ENCODE results near the gene MAP3K7. TPM values are rescaled to one million over a fixed set of nuclear protein-coding genes. Genes with fewer than 3 reads are reported as not detected.

Gene MAP3K7
- total RNA-seq, 3 donors from 2014 or later = 15.4 to 17.4 (median 17.0) TPM

- Mint-ChIP-seq H3K36me3 (ENCODE audit: insufficient read depth) (peaks cover 35% of the 10 kb centered on the region), H3K4me1 (ENCODE audit: low read depth) (peaks cover 6% of the 10 kb centered on the region), H3K27me3 (ENCODE audit: low read depth) (no peaks in the 10 kb centered on the region), H3K4me3 (no peak overlapping the region), H3K9me3 (no peaks in the 10 kb centered on the region)
- ATAC-seq (no peak), DNase-seq (no peak)
Measured at GRCh38 chr6:90557006-90557405, 29.9 kb downstream of the MAP3K7 start.

- Mint-ChIP-seq H3K9me3 (no peaks in the 10 kb centered on the region), H3K4me1 (ENCODE audit: low read depth) (peaks cover 3% of the 10 kb centered on the region), H3K4me3 (no peak overlapping the region), H3K36me3 (ENCODE audit: insufficient read depth) (peaks cover 58% of the 10 kb centered on the region), H3K27me3 (ENCODE audit: low read depth) (no peaks in the 10 kb centered on the region)
- ATAC-seq (no peak), DNase-seq (no peak)
Measured at GRCh38 chr6:90547991-90548390, 38.9 kb downstream of the MAP3K7 start.

GRCh38 chr6:90547079-90547478 lies 39.8 kb downstream of the MAP3K7 start:
- peaks cover 56% of the 10 kb centered on the region for H3K36me3 Mint-ChIP-seq (ENCODE audit: insufficient read depth)
- no peak overlapping the region for H3K4me3 Mint-ChIP-seq
- no peaks in the 10 kb centered on the region for H3K9me3 Mint-ChIP-seq
- no peaks in the 10 kb centered on the region for H3K27me3 Mint-ChIP-seq (ENCODE audit: low read depth)
- DNase-seq (no peak), ATAC-seq (no peak)
- H3K4me1 Mint-ChIP-seq (ENCODE audit: low read depth) = peaks cover 3% of the 10 kb centered on the region

GRCh38 chr6:90545448-90545847 lies 41.4 kb downstream of the MAP3K7 start:
- H3K27me3 Mint-ChIP-seq (ENCODE audit: low read depth) = no peaks in the 10 kb centered on the region
- no peak for DNase-seq
- H3K4me1 Mint-ChIP-seq (ENCODE audit: low read depth) = peaks cover 3% of the 10 kb centered on the region
- peaks cover 51% of the 10 kb centered on the region for H3K36me3 Mint-ChIP-seq (ENCODE audit: insufficient read depth)
- peak in 1 of 2 donors; percentile 55 for ATAC-seq
- H3K4me3 Mint-ChIP-seq = no peak overlapping the region
- no peaks in the 10 kb centered on the region for H3K9me3 Mint-ChIP-seq

GRCh38 chr6:90544741-90545140 lies 42.1 kb downstream of the MAP3K7 start:
- DNase-seq (no peak), ATAC-seq (no peak)
- Mint-ChIP-seq H3K9me3 (no peaks in the 10 kb centered on the region), H3K27me3 (ENCODE audit: low read depth) (no peaks in the 10 kb centered on the region), H3K4me3 (no peak overlapping the region), H3K4me1 (ENCODE audit: low read depth) (peaks cover 3% of the 10 kb centered on the region), H3K36me3 (ENCODE audit: insufficient read depth) (peaks cover 51% of the 10 kb centered on the region)

- Mint-ChIP-seq H3K4me1 (ENCODE audit: low read depth) (peaks cover 3% of the 10 kb centered on the region), H3K27me3 (ENCODE audit: low read depth) (no peaks in the 10 kb centered on the region)
Measured at GRCh38 chr6:90544081-90544480, 42.8 kb downstream of the MAP3K7 start.

GRCh38 chr6:90541221-90541620 lies 45.7 kb downstream of the MAP3K7 start:
- Mint-ChIP-seq H3K9me3 (no peaks in the 10 kb centered on the region), H3K4me3 (no peak overlapping the region), H3K4me1 (ENCODE audit: low read depth) (peaks cover 6% of the 10 kb centered on the region), H3K36me3 (ENCODE audit: insufficient read depth) (peaks cover 34% of the 10 kb centered on the region), H3K27me3 (ENCODE audit: low read depth) (no peaks in the 10 kb centered on the region)
- DNase-seq (no peak), ATAC-seq (no peak)

More at GRCh38 chr6:90544081-90544480, 42.8 kb downstream of the MAP3K7 start:
- ATAC-seq (no peak), DNase-seq (no peak)
- no peak overlapping the region for H3K4me3 Mint-ChIP-seq
- peaks cover 47% of the 10 kb centered on the region for H3K36me3 Mint-ChIP-seq (ENCODE audit: insufficient read depth)
- no peaks in the 10 kb centered on the region for H3K9me3 Mint-ChIP-seq

- no peak for DNase-seq
- no peaks in the 10 kb centered on the region for H3K27me3 Mint-ChIP-seq (ENCODE audit: low read depth)
Measured at GRCh38 chr6:90538278-90539046, 48.4 kb downstream of the MAP3K7 start.

GRCh38 chr6:90537723-90538258 lies 49.1 kb downstream of the MAP3K7 start:
- Mint-ChIP-seq H3K27me3 (ENCODE audit: low read depth) (no peaks in the 10 kb centered on the region), H3K4me1 (ENCODE audit: low read depth) (peaks cover 6% of the 10 kb centered on the region)

More at GRCh38 chr6:90538278-90539046, 48.4 kb downstream of the MAP3K7 start:
- ATAC-seq = no peak
- H3K4me1 Mint-ChIP-seq (ENCODE audit: low read depth) = peaks cover 3% of the 10 kb centered on the region
- peaks cover 23% of the 10 kb centered on the region for H3K36me3 Mint-ChIP-seq (ENCODE audit: insufficient read depth)
- no peak overlapping the region for H3K4me3 Mint-ChIP-seq
- H3K9me3 Mint-ChIP-seq = no peaks in the 10 kb centered on the region

GRCh38 chr6:90537027-90537426 lies 49.8 kb downstream of the MAP3K7 start:
- H3K36me3 Mint-ChIP-seq (ENCODE audit: insufficient read depth) = peaks cover 23% of the 10 kb centered on the region
- no peaks in the 10 kb centered on the region for H3K9me3 Mint-ChIP-seq
- ATAC-seq = no peak
- H3K27me3 Mint-ChIP-seq (ENCODE audit: low read depth) = no peaks in the 10 kb centered on the region
- no peak overlapping the region for H3K4me3 Mint-ChIP-seq
- no peak for DNase-seq
- H3K4me1 Mint-ChIP-seq (ENCODE audit: low read depth) = peaks cover 6% of the 10 kb centered on the region

More at GRCh38 chr6:90537723-90538258, 49.1 kb downstream of the MAP3K7 start:
- peaks cover 23% of the 10 kb centered on the region for H3K36me3 Mint-ChIP-seq (ENCODE audit: insufficient read depth)
- DNase-seq = no peak
- no peak for ATAC-seq
- no peaks in the 10 kb centered on the region for H3K9me3 Mint-ChIP-seq
- H3K4me3 Mint-ChIP-seq = no peak overlapping the region

GRCh38 chr6:90536520-90536919 lies 50.4 kb downstream of the MAP3K7 start:
- H3K9me3 Mint-ChIP-seq = no peaks in the 10 kb centered on the region
- no peak overlapping the region for H3K4me3 Mint-ChIP-seq
- no peaks in the 10 kb centered on the region for H3K27me3 Mint-ChIP-seq (ENCODE audit: low read depth)
- DNase-seq = no peak
- no peak for ATAC-seq
- peaks cover 27% of the 10 kb centered on the region for H3K36me3 Mint-ChIP-seq (ENCODE audit: insufficient read depth)
- peaks cover 6% of the 10 kb centered on the region for H3K4me1 Mint-ChIP-seq (ENCODE audit: low read depth)

GRCh38 chr6:90534337-90535025 lies 52.4 kb downstream of the MAP3K7 start:
- ATAC-seq = no peak

GRCh38 chr6:90533615-90534336 lies 53.1 kb downstream of the MAP3K7 start:
- H3K4me3 Mint-ChIP-seq = no peak overlapping the region
- no peaks in the 10 kb centered on the region for H3K9me3 Mint-ChIP-seq
- peaks cover 35% of the 10 kb centered on the region for H3K36me3 Mint-ChIP-seq (ENCODE audit: insufficient read depth)
- H3K4me1 Mint-ChIP-seq (ENCODE audit: low read depth) = peaks cover 6% of the 10 kb centered on the region
- no peak for DNase-seq
- no peaks in the 10 kb centered on the region for H3K27me3 Mint-ChIP-seq (ENCODE audit: low read depth)
- no peak for ATAC-seq

More at GRCh38 chr6:90534337-90535025, 52.4 kb downstream of the MAP3K7 start:
- H3K9me3 Mint-ChIP-seq = no peaks in the 10 kb centered on the region
- H3K4me1 Mint-ChIP-seq (ENCODE audit: low read depth) = peaks cover 6% of the 10 kb centered on the region
- H3K36me3 Mint-ChIP-seq (ENCODE audit: insufficient read depth) = peaks cover 29% of the 10 kb centered on the region
- no peak for DNase-seq
- no peak overlapping the region for H3K4me3 Mint-ChIP-seq
- H3K27me3 Mint-ChIP-seq (ENCODE audit: low read depth) = no peaks in the 10 kb centered on the region

- Mint-ChIP-seq H3K4me1 (ENCODE audit: low read depth) (peaks cover 2% of the 10 kb centered on the region), H3K36me3 (ENCODE audit: insufficient read depth) (peaks cover 29% of the 10 kb centered on the region), H3K9me3 (no peaks in the 10 kb centered on the region), H3K27me3 (ENCODE audit: low read depth) (no peaks in the 10 kb centered on the region), H3K4me3 (no peak overlapping the region)
- ATAC-seq (no peak), DNase-seq (no peak)
Measured at GRCh38 chr6:90530882-90531281, 56.0 kb downstream of the MAP3K7 start.

Measured in activated T-cell treated with anti-CD3 and anti-CD28 coated beads, Interleukin-2, amount 50 U/mL, for 4 hours (primary cell).